H1 (cell line): ENCODE results near the gene GMIP.

Experiments used
- CBX5 ChIP-seq: fragments of 300-800, 300-1000 bp; sonication (generic); IDR thresholded peaks from 2 replicates; pipeline ENCODE4 v1.7.1; 2016; ENCODE audit warnings: antibody characterized with exemption, low read length, low read depth
- CTCF ChIP-seq, 3 experiments: IDR thresholded peaks; 1 replicate in 2 of 3; 2 replicates in 1 of 3; pipeline versions ENCODE4 v1.5.1 to v1.6.1; 2011; ENCODE audit warnings: low read length in 3 of 3, mild to moderate bottlenecking in 3 of 3, inconsistent platforms in 2 of 3, low read depth in 1 of 3, moderate library complexity in 1 of 3; ENCODE audit not compliant: insufficient read depth in 1 of 3; ENCODE audit errors: control extremely low read depth in 1 of 3
- EZH2 ChIP-seq: fragments of 200-600 bp; sonication (generic); IDR thresholded peaks from 2 replicates; pipeline ENCODE4 v1.7.1; 2012; ENCODE audit warnings: low read depth, mild to moderate bottlenecking, moderate library complexity, low read length, inconsistent platforms; ENCODE audit not compliant: severe bottlenecking
- JUND ChIP-seq: IDR thresholded peaks from 2 replicates; pipeline ENCODE4 v1.6.1; 2011; ENCODE audit warnings: mild to moderate bottlenecking, improper control_type of control experiment, low read length
- SIN3A ChIP-seq, 2 experiments: IDR thresholded peaks in 1 of 2; conservative IDR thresholded peaks in 1 of 2; 2 replicates each; pipeline ENCODE4 v1.6.1; 2011 to 2012; ENCODE audit warnings: low read length in 2 of 2, improper control_type of control experiment in 1 of 2, low read depth in 1 of 2, mild to moderate bottlenecking in 1 of 2
- SUZ12 ChIP-seq: fragments of 200-600 bp; sonication (generic); IDR thresholded peaks from 2 replicates; pipeline ENCODE4 v1.6.1; 2012; ENCODE audit warnings: mild to moderate bottlenecking, inconsistent platforms, low read length, moderate library complexity, mixed read lengths
- TAF1 ChIP-seq: IDR thresholded peaks from 2 replicates; pipeline ENCODE4 v1.6.1; 2011; ENCODE audit warnings: mild to moderate bottlenecking, low read depth, low read length
- YY1 ChIP-seq: IDR thresholded peaks from 2 replicates; pipeline ENCODE4 v1.6.1; 2011; ENCODE audit warnings: low read depth, mild to moderate bottlenecking, low read length

GRCh38 chr19:19644054-19644388 is 564 bp upstream of the GMIP start:
- TF ChIP-seq SUZ12 (no peak), CBX5 (no peak), SIN3A (conservative IDR thresholded peaks at IDR 0.05 in 1 of 2, IDR thresholded peaks at IDR 0.05 in 1 of 2; ENCODE audit: low read depth in 1 of 2, low read length in 2 of 2) (no peak), CTCF (IDR thresholded peaks at IDR 0.05; ENCODE audit: control extremely low read depth in 1 of 3, insufficient read depth in 1 of 3, low read depth in 1 of 3, low read length in 3 of 3) (no peak), JUND (no peak), YY1 (no peak), EZH2 (no peak), TAF1 (no peak)
